ENCODE measurements around the gene ADAMTS13.

The ADAMTS13 gene

DNA sequence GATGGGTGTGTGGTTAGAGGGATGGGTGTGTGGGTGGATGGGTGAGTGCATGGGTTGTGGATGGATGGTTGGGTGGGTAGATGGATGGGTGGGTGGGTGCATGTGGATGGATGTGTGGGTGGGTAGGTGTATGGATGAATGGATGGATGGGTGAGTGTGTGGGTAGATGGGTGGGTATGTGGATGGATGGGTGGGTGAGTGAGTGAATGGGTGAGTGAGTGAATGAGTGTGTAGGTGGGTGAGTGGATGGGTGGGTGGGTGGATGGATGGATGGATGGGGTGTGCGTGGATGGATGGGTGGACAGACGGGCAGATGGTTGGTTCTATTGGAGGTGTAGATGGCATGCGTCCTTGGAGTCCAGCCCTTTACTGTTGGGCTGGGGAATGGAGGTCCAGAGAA is 28.8 kb upstream of the ADAMTS13 start:
- TF ChIP-seq, protein P1, sequence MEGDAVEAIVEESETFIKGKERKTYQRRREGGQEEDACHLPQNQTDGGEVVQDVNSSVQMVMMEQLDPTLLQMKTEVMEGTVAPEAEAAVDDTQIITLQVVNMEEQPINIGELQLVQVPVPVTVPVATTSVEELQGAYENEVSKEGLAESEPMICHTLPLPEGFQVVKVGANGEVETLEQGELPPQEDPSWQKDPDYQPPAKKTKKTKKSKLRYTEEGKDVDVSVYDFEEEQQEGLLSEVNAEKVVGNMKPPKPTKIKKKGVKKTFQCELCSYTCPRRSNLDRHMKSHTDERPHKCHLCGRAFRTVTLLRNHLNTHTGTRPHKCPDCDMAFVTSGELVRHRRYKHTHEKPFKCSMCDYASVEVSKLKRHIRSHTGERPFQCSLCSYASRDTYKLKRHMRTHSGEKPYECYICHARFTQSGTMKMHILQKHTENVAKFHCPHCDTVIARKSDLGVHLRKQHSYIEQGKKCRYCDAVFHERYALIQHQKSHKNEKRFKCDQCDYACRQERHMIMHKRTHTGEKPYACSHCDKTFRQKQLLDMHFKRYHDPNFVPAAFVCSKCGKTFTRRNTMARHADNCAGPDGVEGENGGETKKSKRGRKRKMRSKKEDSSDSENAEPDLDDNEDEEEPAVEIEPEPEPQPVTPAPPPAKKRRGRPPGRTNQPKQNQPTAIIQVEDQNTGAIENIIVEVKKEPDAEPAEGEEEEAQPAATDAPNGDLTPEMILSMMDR (IDR thresholded peaks at IDR 0.05; ENCODE audit: insufficient read depth, low read depth, low read length, missing control alignments) = no peak

DNA sequence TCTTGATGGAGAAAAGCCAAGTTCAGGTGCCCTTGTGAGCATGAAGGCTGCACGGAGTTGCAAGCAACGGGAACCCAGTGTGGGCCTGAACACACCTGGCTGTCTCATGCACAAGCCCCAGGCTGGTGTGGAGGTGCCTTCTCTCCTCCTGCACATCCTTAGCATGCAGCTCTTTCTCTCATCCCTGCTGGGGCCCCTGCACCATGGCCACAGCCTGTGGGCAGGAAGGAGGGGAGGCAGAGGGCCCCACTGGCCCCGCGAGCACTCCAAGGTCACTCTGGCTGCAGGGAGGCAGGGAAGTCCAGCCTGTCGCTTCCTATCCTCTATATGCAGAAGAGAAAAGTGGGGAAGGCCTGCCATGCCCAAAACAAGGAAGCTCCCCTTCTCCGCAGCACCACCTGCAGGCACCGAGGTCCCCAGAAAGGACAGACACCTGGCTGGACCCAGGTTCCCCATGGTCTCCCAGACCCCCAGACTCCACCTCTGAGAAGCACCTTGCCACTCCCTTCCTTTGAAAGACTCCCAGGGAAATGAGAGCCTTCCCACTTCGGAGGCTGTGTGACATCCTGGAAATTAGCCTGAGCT is 27.4 kb upstream of the ADAMTS13 start:
- TF ChIP-seq, protein P1 (IDR thresholded peaks at IDR 0.05; ENCODE audit: insufficient read depth, low read depth, low read length, missing control alignments) = no peak
- no peak overlapping the region for H3K4me3 ChIP-seq (ENCODE audit: low read length)
- DNase-seq (ENCODE audit: low read depth) = no peak

More for the DNA sequence above, 28.8 kb upstream of the ADAMTS13 start:
- no peak overlapping the region for H3K4me3 ChIP-seq (ENCODE audit: low read length)
- DNase-seq (ENCODE audit: low read depth) = no peak

DNA sequence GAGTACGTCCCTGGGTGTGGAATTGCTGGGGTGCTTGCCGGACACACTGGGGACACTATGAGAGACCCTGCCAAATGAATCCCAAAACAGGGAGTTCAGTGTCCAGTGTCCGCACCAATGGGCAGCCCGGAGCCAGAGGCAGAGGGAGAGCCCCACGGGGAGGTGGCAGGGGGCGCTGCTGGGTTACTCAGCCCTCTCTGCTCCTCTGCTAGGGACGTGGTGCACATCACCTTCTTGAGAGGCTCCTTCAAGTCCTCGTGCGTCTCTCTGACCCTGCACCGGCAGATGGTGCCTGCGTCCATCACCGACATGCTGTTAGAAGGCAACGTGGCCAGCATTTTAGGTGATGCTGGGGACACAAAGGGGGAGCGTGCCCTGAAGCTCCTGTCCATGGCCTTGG is 25.2 kb upstream of the ADAMTS13 start:
- H3K4me3 ChIP-seq (ENCODE audit: low read length) = no peak overlapping the region
- DNase-seq (ENCODE audit: low read depth) = peak; percentile 25
- TF ChIP-seq, protein P1 (IDR thresholded peaks at IDR 0.05; ENCODE audit: insufficient read depth, low read depth, low read length, missing control alignments) = peak; percentile 17

DNA sequence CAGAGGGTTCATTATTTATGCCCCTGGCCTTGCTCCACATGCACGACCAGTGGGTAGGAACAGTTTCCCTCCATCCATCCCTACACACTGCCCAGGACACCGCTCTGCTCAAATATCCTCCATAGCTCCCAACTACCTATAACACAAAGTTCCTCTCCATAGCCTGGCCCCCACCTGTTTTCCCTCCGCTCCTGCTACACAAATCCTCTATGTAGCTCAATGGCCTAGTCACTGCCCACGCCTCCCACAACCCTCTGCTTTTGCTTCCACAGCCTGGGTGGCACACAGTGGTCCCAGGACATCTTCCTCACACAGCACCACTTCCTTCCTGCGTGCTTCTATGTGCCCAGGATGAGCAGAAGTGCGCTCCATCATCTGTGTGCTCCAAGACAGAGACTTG is 24.8 kb upstream of the ADAMTS13 start:
- H3K4me3 ChIP-seq (ENCODE audit: low read length) = no peak overlapping the region
- DNase-seq (ENCODE audit: low read depth) = no peak
- TF ChIP-seq, protein P1 (IDR thresholded peaks at IDR 0.05; ENCODE audit: insufficient read depth, low read depth, low read length, missing control alignments) = no peak

DNA sequence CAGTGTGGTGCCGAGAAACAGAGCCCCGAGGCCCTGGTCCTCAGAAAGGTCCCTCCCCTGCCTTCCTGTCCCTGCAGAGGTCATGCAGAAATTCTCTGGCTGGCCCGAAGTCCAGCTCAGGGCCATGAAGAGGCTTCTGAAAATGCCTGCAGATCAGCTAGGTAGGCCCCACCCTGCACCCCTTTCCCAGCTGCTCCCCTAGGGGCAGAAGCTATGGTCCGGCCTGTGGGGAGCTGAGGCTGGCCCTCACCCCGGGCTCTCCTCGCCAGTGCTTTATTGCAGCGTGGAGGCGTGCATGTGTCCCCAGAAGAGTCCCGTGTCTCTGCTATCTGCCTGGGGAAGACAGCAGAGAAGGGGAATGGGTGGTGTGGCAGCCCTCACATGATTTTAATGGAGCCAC is 24.3 kb upstream of the ADAMTS13 start:
- TF ChIP-seq, protein P1 (IDR thresholded peaks at IDR 0.05; ENCODE audit: insufficient read depth, low read depth, low read length, missing control alignments) = no peak
- no peak overlapping the region for H3K4me3 ChIP-seq (ENCODE audit: low read length)
- DNase-seq (ENCODE audit: low read depth) = no peak

DNA sequence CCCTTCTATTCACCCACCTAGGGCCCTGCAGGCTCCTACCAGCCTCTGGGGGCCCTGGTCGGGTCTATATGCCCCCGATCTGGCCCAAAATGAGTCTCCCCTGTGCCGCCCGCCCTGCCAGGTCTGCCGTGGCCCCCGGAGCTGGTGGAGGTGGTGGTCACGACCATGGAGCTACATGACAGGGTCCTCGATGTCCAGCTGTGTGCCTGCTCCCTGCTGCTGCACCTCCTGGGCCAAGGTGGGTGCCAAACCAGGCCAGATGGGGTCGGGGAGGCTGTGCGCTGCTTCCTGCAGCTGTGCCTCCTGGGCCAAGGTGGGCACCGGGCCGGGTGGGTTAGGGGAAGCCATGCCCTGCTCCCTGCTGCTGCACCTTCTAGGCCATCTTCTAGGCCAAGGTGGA is 21.9 kb upstream of the ADAMTS13 start:
- H3K4me3 ChIP-seq (ENCODE audit: low read length) = no peak overlapping the region
- TF ChIP-seq, protein P1 (IDR thresholded peaks at IDR 0.05; ENCODE audit: insufficient read depth, low read depth, low read length, missing control alignments) = no peak
- DNase-seq (ENCODE audit: low read depth) = no peak

DNA sequence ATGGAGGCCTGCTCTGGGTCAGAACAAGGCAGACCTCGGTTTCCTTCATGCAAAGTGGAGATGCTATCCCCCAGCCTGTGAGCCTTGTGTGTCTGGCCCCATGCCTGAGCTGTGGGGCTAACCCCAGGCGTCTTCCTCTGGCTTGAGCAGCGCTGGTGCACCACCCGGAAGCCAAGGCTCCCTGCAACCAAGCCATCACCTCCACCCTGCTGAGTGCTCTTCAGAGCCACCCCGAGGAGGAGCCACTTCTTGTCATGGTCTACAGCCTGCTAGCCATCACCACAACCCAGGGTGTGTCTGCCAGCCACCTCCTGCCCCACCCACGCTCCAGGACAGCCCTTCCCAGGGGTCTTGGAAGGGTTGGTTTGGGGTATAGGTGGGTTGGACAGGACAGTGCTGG is 20.6 kb upstream of the ADAMTS13 start:
- TF ChIP-seq, protein P1 (IDR thresholded peaks at IDR 0.05; ENCODE audit: insufficient read depth, low read depth, low read length, missing control alignments) = no peak
- H3K4me3 ChIP-seq (ENCODE audit: low read length) = no peak overlapping the region
- no peak for DNase-seq (ENCODE audit: low read depth)

Measured in epithelial cell of esophagus (primary cell).